Measurements from ENCODE around the gene SLC48A1.

SLC48A1 gene

GRCh38 chr12:47777741-47778558 is 4.9 kb downstream of the SLC48A1 start:
- no peak for TF ChIP-seq CTCF (IDR thresholded peaks at IDR 0.05; ENCODE audit: insufficient read depth, low read length, poor library complexity, severe bottlenecking)
- H3K27me3 ChIP-seq (replicated peaks; ENCODE audit: control insufficient read depth, insufficient read depth, low read length) = no peaks in the 10 kb centered on the region
- no peak overlapping the region for H3K4me3 ChIP-seq (replicated peaks; ENCODE audit: low read depth, low read length)
- DNase-seq (ENCODE audit: extremely low read depth, insufficient read length) = no peak
- H3K36me3 ChIP-seq (ENCODE audit: control insufficient read depth, insufficient read depth, low read length) = no peaks in the 10 kb centered on the region

GRCh38 chr12:47778881-47779280 is 5.8 kb downstream of the SLC48A1 start:
- peaks cover 5% of the 10 kb centered on the region for H3K36me3 ChIP-seq (ENCODE audit: control insufficient read depth, insufficient read depth, low read length)
- no peak overlapping the region for H3K4me3 ChIP-seq (replicated peaks; ENCODE audit: low read depth, low read length)
- no peak for DNase-seq (ENCODE audit: extremely low read depth, insufficient read length)
- no peaks in the 10 kb centered on the region for H3K27me3 ChIP-seq (replicated peaks; ENCODE audit: control insufficient read depth, insufficient read depth, low read length)
- no peak for TF ChIP-seq CTCF (IDR thresholded peaks at IDR 0.05; ENCODE audit: insufficient read depth, low read length, poor library complexity, severe bottlenecking)

- TF ChIP-seq CTCF (IDR thresholded peaks at IDR 0.05; ENCODE audit: insufficient read depth, low read length, poor library complexity, severe bottlenecking) = peak; percentile 91
- no peaks in the 10 kb centered on the region for H3K27me3 ChIP-seq (replicated peaks; ENCODE audit: control insufficient read depth, insufficient read depth, low read length)
- peaks cover 8% of the 10 kb centered on the region for H3K36me3 ChIP-seq (ENCODE audit: control insufficient read depth, insufficient read depth, low read length)
- DNase-seq (ENCODE audit: extremely low read depth, insufficient read length) = peak; percentile 51
- H3K4me3 ChIP-seq (replicated peaks; ENCODE audit: low read depth, low read length) = no peak overlapping the region
Measured at GRCh38 chr12:47779301-47779942, 6.4 kb downstream of the SLC48A1 start.

- Histone ChIP-seq H3K36me3 (ENCODE audit: control insufficient read depth, insufficient read depth, low read length) (peaks cover 10% of the 10 kb centered on the region), H3K27me3 (replicated peaks; ENCODE audit: control insufficient read depth, insufficient read depth, low read length) (no peaks in the 10 kb centered on the region), H3K4me3 (replicated peaks; ENCODE audit: low read depth, low read length) (no peak overlapping the region)
- no peak for DNase-seq (ENCODE audit: extremely low read depth, insufficient read length)
- TF ChIP-seq CTCF (IDR thresholded peaks at IDR 0.05; ENCODE audit: insufficient read depth, low read length, poor library complexity, severe bottlenecking) = no peak
Measured at GRCh38 chr12:47779943-47780504, 7.0 kb downstream of the SLC48A1 start.

- peaks cover 17% of the 10 kb centered on the region for H3K36me3 ChIP-seq (ENCODE audit: control insufficient read depth, insufficient read depth, low read length)
- DNase-seq (ENCODE audit: extremely low read depth, insufficient read length) = no peak
- TF ChIP-seq CTCF (IDR thresholded peaks at IDR 0.05; ENCODE audit: insufficient read depth, low read length, poor library complexity, severe bottlenecking) = no peak
Measured at GRCh38 chr12:47781479-47782371, 8.7 kb downstream of the SLC48A1 start.

More at GRCh38 chr12:47781479-47782371, 8.7 kb downstream of the SLC48A1 start:
- H3K4me3 ChIP-seq (replicated peaks; ENCODE audit: low read depth, low read length) = no peak overlapping the region
- H3K27me3 ChIP-seq (replicated peaks; ENCODE audit: control insufficient read depth, insufficient read depth, low read length) = no peaks in the 10 kb centered on the region
